Fibroblast of skin of scalp (primary cell): ENCODE data around the gene RXRB.

Source experiments
- DNase-seq: peaks from one replicate; pipeline ENCODE4 v3.0.0-alpha.2; 2013

The RXRB gene

DNA sequence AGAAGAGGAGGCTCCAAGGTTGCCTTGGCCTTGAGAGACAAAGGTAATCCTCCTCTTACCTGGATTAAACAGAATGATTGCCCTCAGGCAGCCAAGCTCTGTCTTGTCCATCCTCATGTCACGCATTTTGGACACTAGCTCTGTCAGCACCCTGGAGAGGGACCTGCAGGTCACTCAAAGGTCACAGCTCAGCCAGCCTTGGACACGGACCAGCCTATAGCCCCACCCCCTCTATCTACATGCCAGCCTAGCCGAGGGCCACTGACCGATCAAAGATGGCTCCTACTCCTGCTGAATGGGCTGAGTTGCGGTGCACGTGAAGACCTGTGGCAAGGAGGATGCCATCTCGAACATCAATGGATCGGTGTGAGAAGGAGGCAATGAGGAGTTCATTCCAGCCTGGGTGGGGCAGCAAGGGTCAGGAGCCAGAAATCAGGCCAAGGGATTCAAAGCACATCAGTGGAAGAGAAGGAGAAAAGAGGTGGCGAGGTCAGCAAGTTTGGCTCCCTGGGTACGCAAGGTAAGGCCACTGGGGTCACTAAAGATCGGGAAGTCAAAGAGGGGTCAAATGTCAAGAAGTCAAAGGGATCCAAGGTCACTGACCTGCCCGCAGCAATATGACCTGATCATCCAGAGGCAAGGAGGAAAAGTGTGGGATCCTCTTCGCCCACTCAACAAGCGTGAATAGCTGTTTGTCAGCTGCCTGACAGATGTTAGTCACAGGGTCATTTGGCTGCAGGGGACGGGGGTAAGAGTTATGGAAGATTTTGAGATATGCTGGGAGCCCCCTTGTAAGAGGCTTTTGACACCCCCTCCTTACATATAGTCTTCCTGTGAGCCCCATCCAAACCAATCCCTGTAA is 4.9 kb downstream of the RXRB start:
- DNase-seq = no peak

GRCh38 chr6:33194431-33194979 is 6.0 kb downstream of the RXRB start:
- DNase-seq = no peak

GRCh38 chr6:33193619-33194018 is 6.8 kb downstream of the RXRB start:
- no peak for DNase-seq

DNA sequence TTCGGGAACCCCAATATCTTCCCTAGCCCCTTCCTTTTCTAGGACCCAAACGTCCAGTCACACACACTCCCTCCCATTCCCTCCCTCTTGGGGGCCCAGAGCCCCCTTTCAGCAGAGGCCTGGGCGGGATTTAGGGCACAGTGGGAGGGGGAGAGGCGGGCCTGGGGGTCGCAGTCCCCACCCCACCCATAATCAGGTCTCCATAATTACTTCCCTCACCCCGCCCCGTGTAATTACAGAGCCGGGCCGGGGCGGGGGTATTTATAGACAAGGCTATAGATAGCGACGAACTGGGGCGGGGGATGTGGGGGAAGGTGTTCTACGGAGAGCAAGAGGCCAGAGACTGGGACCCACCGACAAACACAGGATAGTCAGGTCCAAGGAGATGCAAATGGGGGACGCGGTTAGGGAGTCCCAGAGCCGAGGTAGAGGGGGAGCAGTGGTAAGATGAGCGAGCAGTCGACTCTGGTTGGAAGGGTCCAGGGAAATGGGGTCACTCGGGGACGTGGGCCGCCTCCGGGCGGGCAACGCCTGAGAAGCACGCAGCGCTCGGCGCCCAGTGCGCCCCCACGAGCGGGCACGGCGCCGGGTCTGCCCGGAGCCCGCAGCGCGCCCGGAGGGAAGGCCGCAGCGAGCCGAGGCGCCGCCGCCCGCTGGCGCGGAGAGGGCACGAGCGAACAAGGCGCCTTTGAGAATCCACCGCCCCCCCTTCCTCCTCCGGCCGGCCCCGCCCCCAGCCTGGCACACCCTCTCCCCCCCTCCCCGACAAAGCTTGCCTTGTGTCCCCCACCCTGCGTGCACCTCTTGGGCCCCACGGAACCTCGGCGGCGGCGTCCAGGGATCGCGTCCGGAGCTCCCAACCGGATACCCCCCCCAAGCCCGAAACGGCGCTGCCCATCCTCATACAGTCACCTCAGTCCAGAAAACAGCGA is 7.5 kb downstream of the RXRB start:
- no peak for DNase-seq

DNA sequence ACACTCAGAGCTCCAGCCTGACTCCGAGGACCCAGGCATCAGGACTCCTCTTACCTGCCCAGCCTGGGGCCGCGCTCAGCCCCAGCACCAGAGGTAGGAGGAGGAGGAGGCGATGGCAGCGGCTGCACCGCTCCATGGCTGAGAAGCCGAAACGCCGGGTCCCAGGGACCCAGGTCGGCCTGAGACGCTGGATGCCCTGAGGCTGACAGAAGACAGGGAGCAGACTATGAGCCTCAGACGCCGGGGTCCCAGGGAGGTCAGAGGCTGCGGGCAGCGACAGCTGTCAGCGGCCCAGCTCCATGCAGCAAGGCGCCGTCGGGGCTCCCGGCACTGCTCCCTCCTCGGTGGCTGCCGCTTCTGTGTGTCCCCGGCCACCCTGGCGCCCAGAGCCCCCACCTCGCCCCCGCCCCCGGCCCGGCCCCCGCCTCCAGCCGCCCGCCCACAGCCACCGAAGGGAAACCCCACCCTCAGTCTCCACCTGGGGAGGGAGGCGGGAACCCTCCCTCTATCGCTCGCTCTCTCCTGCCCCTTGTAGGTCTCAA is 8.3 kb downstream of the RXRB start, which contains the start of gene COL11A2:
Gene COL11A2, minus strand, starts transcription at position 363 of the 542 bp plus-strand sequence. Its CDS starts 227 bp downstream, at position 136.
- no peak for DNase-seq

- no peak for DNase-seq
Observed at GRCh38 chr6:33191383-33192104, 8.9 kb downstream of the RXRB start.

- DNase-seq = no peak
Observed at GRCh38 chr6:33190504-33191107, 9.9 kb downstream of the RXRB start.

GRCh38 chr6:33189625-33190448 is 10.6 kb downstream of the RXRB start:
- no peak for DNase-seq

DNA sequence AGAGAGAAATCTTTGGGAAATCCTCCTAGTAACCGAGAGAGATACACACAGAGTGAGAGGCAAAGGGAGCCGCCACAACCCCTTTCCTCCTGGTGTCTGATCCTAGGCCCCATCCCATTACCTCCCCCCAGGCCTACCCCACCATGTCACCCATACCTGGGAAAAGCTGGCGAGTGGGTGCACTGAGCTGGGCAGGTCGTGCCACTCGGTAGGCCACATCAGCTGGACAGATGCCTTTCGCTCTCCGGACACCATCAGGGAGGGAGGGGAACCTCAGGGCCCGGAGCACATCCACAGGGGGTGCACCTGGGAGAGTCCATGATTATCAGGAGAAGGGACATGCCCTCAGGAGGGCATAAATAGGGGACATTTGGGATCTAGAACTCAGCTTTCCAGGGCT is 11.3 kb downstream of the RXRB start:
- DNase-seq = no peak

DNA sequence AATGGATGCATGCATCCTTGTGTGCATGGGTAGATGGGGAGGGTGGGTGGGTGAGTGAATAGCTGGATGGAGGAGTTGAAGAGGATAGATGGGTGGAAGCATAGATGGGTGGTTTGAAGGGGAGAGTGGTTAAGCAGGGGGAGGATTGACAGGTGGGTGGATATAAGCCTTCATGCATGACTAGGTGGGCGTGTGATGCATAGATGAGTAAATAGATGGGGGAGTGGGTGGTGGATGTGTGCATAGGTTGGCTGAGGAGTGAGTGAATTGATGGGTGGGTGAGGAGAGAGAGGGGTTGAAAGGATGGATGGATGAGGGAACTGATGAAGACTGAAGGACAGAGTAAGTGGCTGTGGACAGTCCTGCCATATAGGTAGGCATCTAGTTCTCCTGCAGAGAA is 12.7 kb downstream of the RXRB start:
- no peak for DNase-seq

- no peak for DNase-seq
Observed at GRCh38 chr6:33185654-33186187, 14.7 kb downstream of the RXRB start.

- no peak for DNase-seq
Observed at GRCh38 chr6:33185190-33185589, 15.3 kb downstream of the RXRB start.

GRCh38 chr6:33183071-33183683 is 17.3 kb downstream of the RXRB start:
- DNase-seq = no peak

- no peak for DNase-seq
Observed at GRCh38 chr6:33181141-33181540, 19.3 kb downstream of the RXRB start.

GRCh38 chr6:33178755-33179475 is 21.6 kb downstream of the RXRB start:
- DNase-seq = no peak

- DNase-seq = no peak
Observed at GRCh38 chr6:33177552-33178446, 22.7 kb downstream of the RXRB start.

DNA sequence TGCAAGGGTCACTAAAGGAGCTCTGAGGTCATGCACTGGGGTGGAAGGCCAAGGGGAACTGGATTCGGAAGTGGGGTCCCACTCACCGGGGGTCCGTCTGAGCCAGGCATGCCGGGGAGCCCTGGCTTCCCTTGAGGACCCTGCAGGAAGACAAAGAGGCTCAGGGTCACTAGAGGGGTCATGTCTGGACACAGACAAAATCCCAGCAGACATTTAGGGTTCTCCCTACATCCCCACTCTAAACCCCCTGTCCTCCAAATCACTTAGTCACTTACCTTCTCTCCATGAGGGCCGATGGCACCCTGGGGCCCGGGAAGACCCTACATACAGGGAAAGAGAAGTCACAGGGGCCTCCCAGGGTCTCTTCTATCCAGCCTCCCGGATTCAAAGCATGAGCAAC is 23.6 kb downstream of the RXRB start:
- no peak for DNase-seq

- no peak for DNase-seq
Observed at GRCh38 chr6:33175436-33176069, 24.9 kb downstream of the RXRB start.
